ENCODE measurements around the gene GALNT10.
"Not testable (repeated sequence)": the region's sequence is repeated elsewhere in the genome, so short reads cannot be mapped to it uniquely, and the experiment has no call there.

Gene GALNT10, protein sequence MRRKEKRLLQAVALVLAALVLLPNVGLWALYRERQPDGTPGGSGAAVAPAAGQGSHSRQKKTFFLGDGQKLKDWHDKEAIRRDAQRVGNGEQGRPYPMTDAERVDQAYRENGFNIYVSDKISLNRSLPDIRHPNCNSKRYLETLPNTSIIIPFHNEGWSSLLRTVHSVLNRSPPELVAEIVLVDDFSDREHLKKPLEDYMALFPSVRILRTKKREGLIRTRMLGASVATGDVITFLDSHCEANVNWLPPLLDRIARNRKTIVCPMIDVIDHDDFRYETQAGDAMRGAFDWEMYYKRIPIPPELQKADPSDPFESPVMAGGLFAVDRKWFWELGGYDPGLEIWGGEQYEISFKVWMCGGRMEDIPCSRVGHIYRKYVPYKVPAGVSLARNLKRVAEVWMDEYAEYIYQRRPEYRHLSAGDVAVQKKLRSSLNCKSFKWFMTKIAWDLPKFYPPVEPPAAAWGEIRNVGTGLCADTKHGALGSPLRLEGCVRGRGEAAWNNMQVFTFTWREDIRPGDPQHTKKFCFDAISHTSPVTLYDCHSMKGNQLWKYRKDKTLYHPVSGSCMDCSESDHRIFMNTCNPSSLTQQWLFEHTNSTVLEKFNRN

DNA sequence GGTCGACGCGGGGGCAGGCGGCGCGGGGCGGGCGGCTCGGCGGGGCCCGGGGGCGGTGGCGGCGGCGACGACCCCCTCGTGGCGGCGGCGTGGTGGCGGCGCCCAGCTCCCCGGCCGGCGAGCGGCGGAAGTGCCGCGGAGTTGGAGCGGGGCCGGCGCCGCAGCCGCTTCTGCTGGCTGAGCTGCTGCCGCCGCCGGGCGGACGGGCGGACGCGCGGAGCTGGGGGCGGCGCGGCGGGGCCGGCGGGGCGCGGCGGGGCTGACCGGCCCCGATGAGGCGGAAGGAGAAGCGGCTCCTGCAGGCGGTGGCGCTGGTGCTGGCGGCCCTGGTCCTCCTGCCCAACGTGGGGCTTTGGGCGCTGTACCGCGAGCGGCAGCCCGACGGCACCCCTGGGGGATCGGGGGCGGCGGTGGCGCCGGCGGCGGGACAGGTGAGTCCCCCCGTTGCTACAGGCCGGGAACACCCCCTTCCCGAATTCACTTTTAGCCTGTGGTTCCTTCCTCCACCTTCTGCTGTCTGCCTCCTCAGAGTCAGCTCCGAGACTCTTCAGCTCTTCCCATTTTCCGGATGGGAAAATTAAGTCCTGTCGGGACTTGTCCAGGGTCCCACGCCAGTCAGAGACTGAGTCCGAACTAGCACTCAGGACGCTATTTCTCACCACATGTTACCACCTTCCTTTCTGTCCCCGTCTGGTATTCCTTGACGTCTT, at the start of gene GALNT10:
Gene GALNT10 (plus strand): TSS at position 139 of the 710 bp plus-strand sequence. CDS start 134 bp downstream, at position 273.
- H3K9ac ChIP-seq (ENCODE audit: low read length in 2 of 2) = peak within 1 kb of the TSS; percentile 73 to 77
- H3K27me3 ChIP-seq (ENCODE audit: control insufficient read depth in 1 of 2, insufficient read depth in 2 of 2, low read length in 2 of 2) = no peaks in the 10 kb centered on the region
- H3K9me3 ChIP-seq (ENCODE audit: control insufficient read depth in 2 of 2, low read length in 2 of 2) = no peaks in the 10 kb centered on the region
- H3K4me3 ChIP-seq (ENCODE audit: low read length in 2 of 2) = peak within 1 kb of the TSS; percentile 88
- peaks cover 0 to 4% of the 10 kb centered on the region in 2 donors for H3K36me3 ChIP-seq (ENCODE audit: control insufficient read depth in 2 of 2, insufficient read depth in 2 of 2, low read length in 2 of 2)
- peak within 1 kb of the TSS; percentile 46 for H3K27ac ChIP-seq (ENCODE audit: low read length)
- peaks cover 28% of the 10 kb centered on the region for H3K4me1 ChIP-seq (ENCODE audit: control insufficient read depth, insufficient read depth, low read length)

DNA sequence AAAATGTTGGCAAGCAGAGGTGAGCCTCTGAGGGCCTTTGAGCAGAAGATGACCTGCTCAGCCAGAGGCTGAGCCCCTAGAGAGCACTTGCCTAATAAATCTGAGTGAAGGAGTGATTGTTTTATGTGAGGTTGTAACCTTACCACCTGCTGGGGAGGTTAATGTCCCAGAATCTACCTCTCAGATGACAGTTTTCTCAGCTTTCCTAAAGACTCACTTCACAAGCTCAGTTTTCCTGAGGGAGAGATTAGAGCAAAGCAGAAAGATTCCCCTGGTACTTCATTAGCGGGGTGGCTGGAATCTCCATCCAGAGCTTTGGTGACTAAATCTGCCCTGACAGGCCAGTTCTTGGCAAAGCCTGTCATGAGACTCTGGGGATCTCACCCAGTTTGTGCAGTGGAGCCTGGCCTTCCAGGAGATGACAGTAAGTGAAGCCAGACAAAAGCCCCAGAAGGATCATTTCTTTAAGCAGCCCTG, 48.8 kb upstream of the GALNT10 start:
- peaks cover 21% of the 10 kb centered on the region for H3K4me1 ChIP-seq (ENCODE audit: control insufficient read depth, insufficient read depth, low read length)
- no peaks in the 10 kb centered on the region for H3K9me3 ChIP-seq (ENCODE audit: control insufficient read depth in 2 of 2, low read length in 2 of 2)
- no peak overlapping the region for H3K4me3 ChIP-seq (ENCODE audit: low read length in 2 of 2)
- no peak overlapping the region for H3K9ac ChIP-seq (ENCODE audit: low read length in 2 of 2)
- no peak overlapping the region for H3K27ac ChIP-seq (ENCODE audit: low read length)
- H3K36me3 ChIP-seq (ENCODE audit: control insufficient read depth in 2 of 2, insufficient read depth in 2 of 2, low read length in 2 of 2) = no peaks in the 10 kb centered on the region
- no peaks in the 10 kb centered on the region for H3K27me3 ChIP-seq (ENCODE audit: control insufficient read depth in 1 of 2, insufficient read depth in 2 of 2, low read length in 2 of 2)

DNA sequence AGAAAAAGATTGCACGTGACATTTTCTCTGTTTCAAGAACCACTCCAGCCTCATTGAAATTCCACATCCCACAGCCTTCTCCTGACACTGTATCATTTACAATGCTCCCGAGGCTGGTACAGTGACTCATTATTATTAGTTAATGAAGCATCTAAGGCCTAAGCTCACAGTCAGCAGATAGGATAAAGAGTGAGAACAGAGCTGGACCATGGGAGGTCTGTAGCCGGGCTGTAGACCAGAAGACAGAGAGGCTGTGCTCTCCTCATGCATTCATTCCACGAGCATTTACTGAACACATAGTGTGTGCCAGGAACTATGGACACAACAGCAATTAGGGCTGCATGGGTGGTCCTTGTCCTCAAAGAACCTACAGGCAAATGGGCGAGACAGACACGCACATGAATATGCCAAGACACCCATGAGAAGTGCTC, 47.3 kb upstream of the GALNT10 start:
- no peak overlapping the region for H3K27ac ChIP-seq (ENCODE audit: low read length)
- no peak overlapping the region for H3K4me3 ChIP-seq (ENCODE audit: low read length in 2 of 2)
- no peaks in the 10 kb centered on the region for H3K9me3 ChIP-seq (ENCODE audit: control insufficient read depth in 2 of 2, low read length in 2 of 2)
- no peaks in the 10 kb centered on the region for H3K36me3 ChIP-seq (ENCODE audit: control insufficient read depth in 2 of 2, insufficient read depth in 2 of 2, low read length in 2 of 2)
- no peaks in the 10 kb centered on the region for H3K27me3 ChIP-seq (ENCODE audit: control insufficient read depth in 1 of 2, insufficient read depth in 2 of 2, low read length in 2 of 2)
- peaks cover 21% of the 10 kb centered on the region for H3K4me1 ChIP-seq (ENCODE audit: control insufficient read depth, insufficient read depth, low read length)
- H3K9ac ChIP-seq (ENCODE audit: low read length in 2 of 2) = no peak overlapping the region

DNA sequence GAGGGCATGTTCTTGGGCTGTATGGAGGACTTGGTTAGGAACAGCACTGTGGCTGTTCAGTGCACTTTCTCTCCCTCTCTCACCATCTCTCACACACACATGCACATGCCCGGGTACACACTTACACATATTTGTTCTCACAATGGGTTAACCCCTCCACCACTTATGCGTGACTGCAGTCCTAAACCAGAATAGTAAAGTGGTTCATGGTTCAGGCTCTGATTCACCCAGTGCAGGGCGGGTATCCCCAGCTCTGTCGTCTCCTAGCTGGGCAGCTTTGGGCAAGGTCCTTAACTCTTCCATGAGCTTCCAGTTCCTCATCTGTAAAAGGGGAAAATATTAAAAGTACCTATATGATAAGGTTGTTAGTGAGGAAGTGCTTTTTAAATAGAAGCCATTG, 45.3 kb upstream of the GALNT10 start:
- H3K27me3 ChIP-seq (ENCODE audit: control insufficient read depth in 1 of 2, insufficient read depth in 2 of 2, low read length in 2 of 2) = no peaks in the 10 kb centered on the region
- H3K4me3 ChIP-seq (ENCODE audit: low read length in 2 of 2) = no peak overlapping the region
- peaks cover 10% of the 10 kb centered on the region for H3K4me1 ChIP-seq (ENCODE audit: control insufficient read depth, insufficient read depth, low read length)
- H3K36me3 ChIP-seq (ENCODE audit: control insufficient read depth in 2 of 2, insufficient read depth in 2 of 2, low read length in 2 of 2) = no peaks in the 10 kb centered on the region
- no peaks in the 10 kb centered on the region for H3K9me3 ChIP-seq (ENCODE audit: control insufficient read depth in 2 of 2, low read length in 2 of 2)
- no peak overlapping the region for H3K27ac ChIP-seq (ENCODE audit: low read length)
- no peak overlapping the region for H3K9ac ChIP-seq (ENCODE audit: low read length in 2 of 2)

DNA sequence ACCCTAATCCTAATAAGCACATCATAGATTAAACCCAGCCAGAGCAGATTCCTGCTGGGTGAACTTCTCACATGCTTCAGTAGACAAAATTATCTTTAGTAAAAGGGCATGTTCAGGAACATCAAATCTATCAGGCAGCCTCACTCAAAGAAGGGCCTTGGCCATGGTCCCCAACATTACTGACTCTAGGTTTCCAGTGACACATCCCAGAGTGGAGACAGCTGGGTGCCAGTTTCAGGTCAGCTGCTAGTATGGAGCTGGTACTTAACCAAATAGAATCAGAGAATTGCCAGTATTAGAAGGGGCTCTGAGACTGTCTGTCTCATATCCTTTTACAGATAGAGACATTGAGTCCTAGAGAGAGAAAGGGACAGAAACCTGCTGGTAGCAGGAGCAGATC, 44.1 kb upstream of the GALNT10 start:
- no peak overlapping the region for H3K27ac ChIP-seq (ENCODE audit: low read length)

DNA sequence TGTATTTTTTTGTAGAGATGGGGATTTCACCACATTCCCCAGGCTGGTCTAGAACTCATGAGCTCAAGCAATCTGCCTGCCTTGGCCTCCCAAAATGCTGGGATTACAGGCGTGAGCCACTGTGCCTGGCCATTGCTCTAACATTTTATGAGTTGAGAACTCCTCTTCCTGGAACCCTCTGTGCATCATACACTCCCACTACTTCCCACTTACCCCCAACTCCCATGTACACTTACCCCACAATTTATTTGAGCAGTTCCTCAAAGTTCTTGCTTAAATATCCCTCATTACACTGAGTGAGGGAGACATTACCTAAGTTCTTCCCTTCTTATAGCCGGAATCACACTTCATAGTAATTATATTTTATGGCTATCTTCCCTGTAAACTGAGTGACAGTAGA, 42.9 kb upstream of the GALNT10 start:
- Histone ChIP-seq H3K9ac (ENCODE audit: low read length in 2 of 2) (no peak overlapping the region), H3K27ac (ENCODE audit: low read length) (no peak overlapping the region), H3K27me3 (ENCODE audit: control insufficient read depth in 1 of 2, insufficient read depth in 2 of 2, low read length in 2 of 2) (no peaks in the 10 kb centered on the region), H3K4me3 (ENCODE audit: low read length in 2 of 2) (no peak overlapping the region), H3K36me3 (ENCODE audit: control insufficient read depth in 2 of 2, insufficient read depth in 2 of 2, low read length in 2 of 2) (no peaks in the 10 kb centered on the region), H3K9me3 (ENCODE audit: control insufficient read depth in 2 of 2, low read length in 2 of 2) (no peaks in the 10 kb centered on the region), H3K4me1 (ENCODE audit: control insufficient read depth, insufficient read depth, low read length) (no peaks in the 10 kb centered on the region)

More for the DNA sequence above, 44.1 kb upstream of the GALNT10 start:
- no peak overlapping the region for H3K4me3 ChIP-seq (ENCODE audit: low read length in 2 of 2)
- no peaks in the 10 kb centered on the region for H3K36me3 ChIP-seq (ENCODE audit: control insufficient read depth in 2 of 2, insufficient read depth in 2 of 2, low read length in 2 of 2)
- H3K9ac ChIP-seq (ENCODE audit: low read length in 2 of 2) = no peak overlapping the region
- no peaks in the 10 kb centered on the region for H3K4me1 ChIP-seq (ENCODE audit: control insufficient read depth, insufficient read depth, low read length)
- no peaks in the 10 kb centered on the region for H3K27me3 ChIP-seq (ENCODE audit: control insufficient read depth in 1 of 2, insufficient read depth in 2 of 2, low read length in 2 of 2)
- no peaks in the 10 kb centered on the region for H3K9me3 ChIP-seq (ENCODE audit: control insufficient read depth in 2 of 2, low read length in 2 of 2)

DNA sequence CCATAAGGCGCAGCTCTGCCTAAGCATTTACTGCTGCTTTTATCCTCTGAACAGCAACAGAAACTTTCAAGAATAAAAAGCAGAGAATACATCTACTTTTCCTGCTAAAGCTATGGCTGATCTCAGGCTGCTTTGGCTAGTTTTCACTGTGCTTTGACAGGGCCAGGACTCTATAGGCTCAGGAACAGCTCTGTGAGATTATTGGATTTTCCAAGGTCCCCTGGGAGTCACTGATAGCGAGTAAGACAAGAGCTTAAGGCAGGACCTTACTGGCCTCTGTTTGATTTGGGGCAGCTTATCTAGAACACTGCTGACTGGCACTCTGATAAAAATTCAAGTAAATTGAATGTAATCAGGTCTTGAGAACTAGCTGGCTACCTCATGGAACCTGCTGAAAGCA, 40.1 kb upstream of the GALNT10 start:
- H3K9ac ChIP-seq (ENCODE audit: low read length in 2 of 2); H3K4me1 ChIP-seq (ENCODE audit: control insufficient read depth, insufficient read depth, low read length); H3K27ac ChIP-seq (ENCODE audit: low read length); H3K4me3 ChIP-seq (ENCODE audit: low read length in 2 of 2); H3K27me3 ChIP-seq (ENCODE audit: control insufficient read depth in 1 of 2, insufficient read depth in 2 of 2, low read length in 2 of 2); H3K36me3 ChIP-seq (ENCODE audit: control insufficient read depth in 2 of 2, insufficient read depth in 2 of 2, low read length in 2 of 2); H3K9me3 ChIP-seq (ENCODE audit: control insufficient read depth in 2 of 2, low read length in 2 of 2): not testable (repeated sequence)

DNA sequence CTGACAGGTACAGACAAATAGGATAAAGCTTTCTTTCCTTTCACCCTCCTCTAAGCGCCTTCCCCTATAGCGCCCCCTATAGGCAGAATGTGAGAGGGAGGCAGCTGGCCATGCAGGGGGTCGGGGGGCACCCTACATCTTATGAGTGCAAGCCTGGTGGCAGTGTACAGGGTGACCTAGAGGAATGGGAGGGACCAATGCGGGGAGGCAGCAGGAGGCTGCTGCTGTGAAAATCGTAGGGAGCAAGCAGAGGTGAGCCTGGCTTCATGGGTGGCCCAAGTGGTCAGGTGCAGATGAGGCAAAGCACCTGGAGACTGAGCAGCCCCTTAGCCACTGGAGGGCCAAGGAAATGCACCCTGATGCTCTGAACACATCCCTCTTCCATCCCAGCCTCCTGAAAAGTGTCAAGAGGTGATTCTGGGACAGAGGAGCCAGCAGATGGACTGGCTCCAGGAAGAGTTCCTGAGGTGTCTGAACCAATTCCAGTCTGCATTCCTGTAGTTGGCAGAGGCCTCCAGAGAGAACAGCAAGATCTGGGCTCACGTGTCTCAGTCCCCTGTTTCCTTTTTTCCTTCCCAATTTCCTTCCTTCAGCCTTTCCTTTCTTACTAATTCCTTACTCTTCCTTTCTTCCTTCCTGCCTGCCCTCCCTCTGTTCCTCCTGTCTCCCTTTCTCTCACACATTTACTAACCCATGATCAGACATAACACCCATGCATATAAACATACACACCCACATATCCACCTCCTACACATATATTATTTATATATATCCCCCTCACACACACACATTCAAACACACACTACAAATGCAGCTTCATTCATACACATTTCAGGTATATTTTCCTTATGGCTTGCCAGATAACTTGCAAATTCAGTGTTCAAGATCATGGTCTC, 32.8 kb upstream of the GALNT10 start:
- no peaks in the 10 kb centered on the region for H3K36me3 ChIP-seq (ENCODE audit: control insufficient read depth in 2 of 2, insufficient read depth in 2 of 2, low read length in 2 of 2)

DNA sequence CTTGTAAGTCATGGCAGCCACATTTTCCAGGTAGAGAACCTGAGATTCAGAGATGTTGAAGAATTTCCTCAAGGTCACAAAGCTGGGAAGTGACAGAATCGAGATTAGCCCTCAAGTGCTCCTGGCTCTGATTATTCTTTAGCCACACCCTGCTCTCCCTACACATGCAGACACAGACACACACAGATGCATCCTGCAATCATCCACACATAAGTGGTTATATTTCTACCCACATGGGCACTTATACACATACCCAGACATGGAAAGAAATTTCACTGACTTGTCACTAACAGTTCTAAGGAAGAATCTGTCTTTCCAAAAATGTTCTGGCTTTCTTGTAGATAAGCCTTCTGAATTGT, 32.2 kb upstream of the GALNT10 start:
- Histone ChIP-seq H3K4me3 (ENCODE audit: low read length in 2 of 2) (no peak overlapping the region), H3K4me1 (ENCODE audit: control insufficient read depth, insufficient read depth, low read length) (peaks cover 6% of the 10 kb centered on the region), H3K9ac (ENCODE audit: low read length in 2 of 2) (no peak overlapping the region), H3K9me3 (ENCODE audit: control insufficient read depth in 2 of 2, low read length in 2 of 2) (no peaks in the 10 kb centered on the region), H3K27ac (ENCODE audit: low read length) (no peak overlapping the region), H3K27me3 (ENCODE audit: control insufficient read depth in 1 of 2, insufficient read depth in 2 of 2, low read length in 2 of 2) (no peaks in the 10 kb centered on the region), H3K36me3 (ENCODE audit: control insufficient read depth in 2 of 2, insufficient read depth in 2 of 2, low read length in 2 of 2) (no peaks in the 10 kb centered on the region)

More for the DNA sequence above, 32.8 kb upstream of the GALNT10 start:
- no peak overlapping the region for H3K27ac ChIP-seq (ENCODE audit: low read length)
- H3K9me3 ChIP-seq (ENCODE audit: control insufficient read depth in 2 of 2, low read length in 2 of 2) = no peaks in the 10 kb centered on the region
- H3K27me3 ChIP-seq (ENCODE audit: control insufficient read depth in 1 of 2, insufficient read depth in 2 of 2, low read length in 2 of 2) = no peaks in the 10 kb centered on the region
- no peak overlapping the region for H3K9ac ChIP-seq (ENCODE audit: low read length in 2 of 2)
- peaks cover 6% of the 10 kb centered on the region for H3K4me1 ChIP-seq (ENCODE audit: control insufficient read depth, insufficient read depth, low read length)
- H3K4me3 ChIP-seq (ENCODE audit: low read length in 2 of 2) = no peak overlapping the region

DNA sequence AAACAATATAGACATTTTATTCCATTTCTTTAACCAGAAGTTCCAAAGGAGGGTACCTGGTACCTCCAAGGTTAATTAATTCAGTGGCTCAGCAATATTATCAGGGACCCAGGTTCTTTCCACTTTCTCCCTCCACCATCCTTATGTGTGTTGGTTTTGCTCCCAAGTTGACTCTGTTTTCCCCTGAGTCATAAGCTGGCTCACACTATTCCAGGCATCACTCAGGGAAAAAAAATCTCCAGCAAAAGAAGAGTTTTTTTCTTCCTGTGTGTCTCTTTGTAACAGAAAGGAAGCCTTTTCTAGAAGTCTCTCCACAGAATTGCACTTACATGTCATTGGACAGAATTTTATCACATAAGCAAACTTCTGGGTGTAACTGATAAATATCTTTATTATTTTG, 31.2 kb upstream of the GALNT10 start:
- H3K4me3 ChIP-seq (ENCODE audit: low read length in 2 of 2) = no peak overlapping the region
- no peaks in the 10 kb centered on the region for H3K27me3 ChIP-seq (ENCODE audit: control insufficient read depth in 1 of 2, insufficient read depth in 2 of 2, low read length in 2 of 2)
- no peaks in the 10 kb centered on the region for H3K36me3 ChIP-seq (ENCODE audit: control insufficient read depth in 2 of 2, insufficient read depth in 2 of 2, low read length in 2 of 2)
- H3K9ac ChIP-seq (ENCODE audit: low read length in 2 of 2) = no peak overlapping the region
- no peaks in the 10 kb centered on the region for H3K9me3 ChIP-seq (ENCODE audit: control insufficient read depth in 2 of 2, low read length in 2 of 2)
- H3K4me1 ChIP-seq (ENCODE audit: control insufficient read depth, insufficient read depth, low read length) = peaks cover 6% of the 10 kb centered on the region
- no peak overlapping the region for H3K27ac ChIP-seq (ENCODE audit: low read length)
